Limb (tissue), 2 donors: Measurements from ENCODE around the gene RALB.

Experiments
- DNase-seq, 2 donors: peaks; one replicate each; pipeline ENCODE4 v3.0.0-alpha.2; 2016; ENCODE audit errors: extremely low spot score in 2 of 2

RALB gene

DNA sequence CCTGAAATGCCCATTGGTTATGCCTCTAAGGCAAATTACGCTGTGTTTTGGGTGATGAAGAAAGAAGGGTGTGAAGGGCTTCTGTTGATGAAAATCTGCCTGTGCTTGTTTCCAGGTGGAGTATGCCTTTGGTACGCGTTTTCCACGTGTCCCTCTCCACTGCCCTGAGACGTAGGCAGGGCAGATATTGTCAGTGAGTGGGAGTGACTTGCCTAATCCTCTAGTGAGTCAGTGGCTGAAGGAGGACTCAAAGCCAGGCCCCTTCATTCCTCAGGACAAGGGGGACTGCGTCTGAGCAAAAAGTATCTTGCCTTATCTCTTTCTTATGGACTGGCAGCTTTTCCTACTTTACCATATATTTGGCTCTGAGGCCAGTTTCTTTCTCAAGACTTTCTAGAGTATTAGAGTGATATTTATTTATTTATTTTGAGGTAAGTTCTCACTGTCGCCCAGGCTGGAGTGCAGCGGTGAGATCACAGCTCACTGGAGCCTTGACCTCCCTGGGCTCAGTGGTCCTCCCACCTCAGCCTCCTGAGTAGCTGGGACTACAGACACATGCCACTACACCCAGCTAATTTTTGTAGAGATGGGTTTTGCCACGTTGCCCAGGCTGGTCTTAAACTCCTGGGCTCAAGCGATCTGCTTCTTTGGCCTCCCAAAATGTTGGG lies 10.2 kb downstream of the RALB start:
- DNase-seq, result no peak

DNA sequence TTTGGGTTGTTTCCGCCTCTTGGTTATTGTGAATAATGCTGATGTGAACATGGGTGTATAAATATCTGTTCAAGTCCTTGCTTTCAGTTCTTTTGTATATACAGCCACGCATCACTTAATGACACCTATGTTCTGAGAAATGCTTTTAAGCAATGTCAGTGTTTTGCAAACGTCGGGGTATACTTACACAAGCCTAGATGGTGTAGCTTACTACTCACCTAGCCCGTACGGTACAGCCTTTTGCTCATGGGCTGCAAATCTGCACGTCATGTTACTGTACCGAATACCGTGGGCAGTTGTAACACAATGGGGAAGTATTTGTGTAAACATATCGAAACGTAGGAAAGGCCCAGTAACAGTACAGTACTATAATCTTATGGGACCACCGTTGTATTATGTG lies 12.4 kb downstream of the RALB start:
- no peak for DNase-seq

DNA sequence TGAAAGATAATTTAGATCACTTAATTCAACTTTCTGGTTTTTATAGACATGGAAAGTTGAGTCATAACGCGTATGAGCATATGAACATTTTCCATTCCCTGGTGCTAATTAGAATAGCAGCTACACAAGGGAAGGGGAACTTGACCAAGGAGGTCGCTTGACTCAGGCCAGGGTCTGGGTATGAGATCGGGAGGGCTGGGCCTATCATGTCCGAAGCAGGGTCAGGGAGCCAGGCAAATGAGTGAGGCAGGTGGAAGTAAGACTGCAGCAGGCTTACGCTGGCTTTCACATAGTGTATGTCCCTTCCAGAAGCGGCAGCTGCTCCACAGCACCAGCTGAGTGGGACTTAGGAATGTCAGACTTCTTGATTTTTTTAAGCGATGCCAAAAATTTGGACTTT lies 14.7 kb downstream of the RALB start:
- DNase-seq, result no peak

DNA sequence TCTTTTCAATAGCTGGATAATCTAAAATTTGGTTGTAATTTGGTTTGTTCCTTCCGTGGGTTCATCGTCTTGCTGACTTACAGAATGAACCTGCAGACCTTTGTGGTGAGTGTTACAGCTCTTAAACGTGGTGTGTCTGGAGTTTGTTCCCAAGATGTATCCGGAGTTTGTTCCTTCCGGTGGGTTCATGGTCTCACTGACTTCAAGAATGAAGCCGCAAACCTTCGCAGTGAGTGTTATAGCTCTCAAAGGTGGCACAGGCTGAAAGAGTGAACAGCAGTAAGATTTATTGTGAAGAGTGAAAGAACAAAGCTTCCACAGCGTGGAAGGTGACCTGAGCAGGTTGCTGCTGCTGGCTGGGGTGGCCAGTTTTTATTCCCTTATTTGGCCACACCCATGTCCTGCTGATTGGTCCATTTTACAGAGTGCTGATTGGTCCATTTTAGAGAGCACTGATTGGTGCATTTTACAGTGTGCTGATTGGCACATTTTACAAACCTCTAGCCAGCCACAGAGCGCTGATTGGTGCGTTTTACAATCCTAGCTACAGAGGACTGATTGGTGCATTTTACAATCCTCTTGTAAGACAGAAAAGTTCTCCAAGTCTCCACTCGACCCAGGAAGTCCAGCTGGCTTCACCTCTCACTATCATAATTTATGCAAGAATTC lies 16.6 kb downstream of the RALB start:
- no peak for DNase-seq

DNA sequence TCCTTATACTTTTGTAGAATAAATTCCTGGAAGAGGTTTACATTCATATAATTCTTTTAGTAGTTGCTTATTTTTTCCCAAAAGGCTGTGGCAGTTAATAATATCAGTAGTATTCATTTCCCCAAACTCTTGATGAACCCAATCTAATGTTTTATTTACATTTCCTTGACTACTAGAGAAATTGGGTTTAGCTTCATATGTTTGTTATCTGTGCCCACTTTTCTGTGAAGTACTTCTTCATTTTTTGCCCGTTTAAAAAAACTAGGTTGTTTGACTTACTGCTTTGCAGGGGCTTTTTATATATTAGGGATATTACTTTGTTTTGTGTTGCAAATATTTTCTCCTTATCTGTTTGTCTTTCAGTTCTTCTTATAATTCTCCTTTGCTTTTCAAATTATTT lies 17.2 kb downstream of the RALB start:
- no peak for DNase-seq

DNA sequence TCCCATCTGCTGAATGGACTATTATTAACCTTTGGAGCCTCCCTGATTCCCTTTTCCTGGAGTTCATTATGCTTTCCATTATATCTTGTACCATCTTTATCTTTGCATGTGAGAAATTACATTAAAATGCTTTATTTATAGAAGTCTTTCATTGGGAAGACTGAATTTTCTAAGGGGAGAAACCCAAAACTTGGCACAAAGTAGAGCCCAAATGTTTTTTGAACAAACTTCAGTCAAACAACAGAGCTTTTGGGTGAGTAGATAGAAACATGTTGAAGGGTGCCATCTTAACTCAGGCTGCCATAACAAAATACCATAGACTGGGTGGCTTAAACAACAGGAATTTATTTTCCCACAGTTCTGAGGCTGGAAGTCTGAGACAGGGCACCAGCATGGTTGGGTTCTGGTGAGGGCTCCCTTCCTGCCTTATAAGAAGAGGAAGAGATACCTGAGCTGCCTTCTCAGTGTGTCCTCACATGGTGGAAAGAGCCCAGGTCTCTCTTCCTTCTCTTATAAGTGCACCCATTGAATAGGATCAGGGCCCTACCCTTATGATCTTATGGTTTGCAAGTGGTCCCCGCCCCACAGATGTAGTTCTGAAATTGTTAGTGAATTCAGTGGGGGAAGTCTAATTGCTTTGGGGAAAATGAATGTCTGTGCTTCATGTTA lies 19.2 kb downstream of the RALB start:
- DNase-seq, result no peak

DNA sequence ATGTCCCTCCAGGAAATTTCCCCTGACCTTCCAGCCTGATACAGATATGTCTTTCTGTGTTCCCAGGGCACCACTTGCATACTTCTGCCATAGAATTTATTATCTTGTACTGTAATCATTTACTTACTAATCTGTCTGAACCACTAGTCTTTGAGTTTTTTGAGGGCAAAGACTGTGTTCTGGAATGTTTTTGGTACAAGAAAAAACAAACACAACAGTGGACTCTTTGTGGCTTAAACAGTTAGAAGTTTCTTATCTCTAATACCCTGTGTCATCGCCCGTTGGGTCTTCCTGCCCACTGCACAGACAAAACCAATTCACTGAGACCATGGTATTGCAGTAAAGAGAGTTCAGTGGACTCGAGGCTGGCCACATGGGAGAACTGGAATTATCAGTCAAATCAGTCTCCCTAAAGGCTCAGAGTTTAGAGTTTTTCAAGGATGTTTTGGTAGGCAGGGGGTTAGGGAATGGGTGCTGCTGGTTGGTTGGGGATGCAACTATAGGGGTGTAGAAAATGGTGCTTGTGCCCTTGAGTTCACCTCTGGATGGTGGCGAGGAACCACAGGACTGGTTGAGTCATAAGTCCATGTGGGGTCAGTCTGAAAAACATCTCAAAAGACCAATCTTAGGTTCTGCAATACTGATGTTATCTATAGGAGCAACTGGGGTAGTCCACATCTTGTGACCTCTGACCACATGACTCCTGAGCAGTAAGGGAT lies 20.3 kb downstream of the RALB start:
- DNase-seq, result no peak

DNA sequence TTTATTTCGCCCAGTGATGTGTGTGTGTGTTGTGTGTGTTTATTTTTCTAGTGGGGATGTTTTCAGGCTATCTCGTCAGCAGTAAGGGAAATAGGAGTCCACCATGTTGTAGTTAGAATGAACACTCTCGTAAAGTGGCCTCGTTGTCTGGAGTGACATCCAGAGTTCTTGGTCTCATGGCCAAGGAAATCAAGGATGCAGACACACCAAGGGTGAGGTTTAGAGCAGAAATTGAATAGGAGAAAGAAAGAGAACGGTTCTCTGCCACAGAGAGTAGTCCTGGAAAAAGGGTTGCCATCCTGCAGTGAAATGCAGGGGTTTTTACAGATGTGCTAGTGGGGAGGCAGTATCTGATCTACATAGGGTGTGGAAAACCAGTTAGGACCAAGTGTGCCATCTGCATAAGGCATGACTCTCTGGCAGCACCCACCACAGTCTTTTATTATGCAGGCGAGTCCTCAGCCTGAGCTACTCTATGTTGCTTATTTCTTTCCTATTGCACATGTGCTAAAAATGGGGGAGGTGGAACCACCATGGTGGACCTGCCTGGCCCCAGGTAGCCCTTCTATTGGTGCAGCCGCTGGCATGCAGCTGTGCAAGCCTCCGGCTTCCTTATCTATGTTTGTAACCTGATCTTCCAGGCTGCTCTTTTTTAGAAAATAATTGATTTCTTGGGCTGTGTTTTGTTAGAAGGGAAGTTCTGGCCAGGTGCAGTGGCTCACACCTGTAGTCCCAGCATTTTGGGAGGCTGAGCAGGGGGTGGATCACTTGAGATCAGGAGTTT lies 23.2 kb downstream of the RALB start:
- DNase-seq, result no peak

DNA sequence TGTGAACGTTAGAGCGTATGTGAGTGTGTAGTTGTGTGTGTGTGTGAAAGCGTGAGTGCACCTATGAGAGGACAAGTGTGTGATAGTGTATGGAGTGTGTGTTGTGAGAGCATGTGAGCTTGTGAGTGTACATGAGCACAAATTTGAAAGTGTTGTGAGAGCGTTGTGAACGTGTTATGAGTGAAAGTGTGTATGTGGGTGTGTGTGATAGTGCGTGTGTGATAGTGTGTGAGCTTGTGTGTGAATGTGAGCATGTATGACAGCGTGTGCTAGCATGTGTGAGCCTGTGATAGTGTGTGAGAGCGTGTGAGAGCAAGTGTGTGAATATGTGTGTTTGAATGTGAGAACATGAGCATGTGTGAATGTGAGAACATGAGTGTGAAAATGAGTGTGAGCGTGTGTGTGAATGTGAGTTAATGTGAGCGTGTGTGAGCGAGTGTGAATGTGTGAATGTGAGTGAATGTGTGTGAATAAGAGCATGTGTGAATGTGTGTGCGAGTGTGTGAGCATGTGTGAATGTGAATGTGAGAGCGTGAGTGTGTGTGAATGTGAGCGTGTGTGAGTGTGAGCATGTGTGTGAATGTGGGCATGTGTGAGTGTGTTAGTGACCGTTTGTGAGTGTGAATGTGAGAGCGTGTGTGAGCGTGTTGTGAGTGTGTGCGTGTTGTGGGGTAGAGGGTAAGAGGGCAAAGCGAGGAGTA lies 25.0 kb downstream of the RALB start:
- DNase-seq, result no peak

DNA sequence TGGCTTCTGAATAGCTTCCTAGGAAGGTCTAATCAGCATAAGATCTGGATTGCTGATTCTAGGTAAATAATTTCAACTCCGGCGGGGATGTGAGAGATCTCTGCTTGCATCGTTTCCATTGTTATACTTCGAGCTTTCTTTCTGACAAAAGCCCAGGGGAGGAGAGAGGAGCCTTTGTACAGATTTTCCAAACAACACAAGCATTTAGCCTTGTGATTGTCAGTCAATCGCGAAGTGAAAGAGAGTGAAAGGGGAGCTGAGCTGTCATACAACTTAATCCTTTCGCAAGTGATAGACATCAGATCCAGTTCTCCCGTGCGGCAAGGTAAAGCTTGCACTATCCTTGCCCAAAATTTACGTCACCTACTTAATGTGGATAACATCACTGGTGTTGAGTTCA lies 26.2 kb downstream of the RALB start:
- no peak for DNase-seq

DNA sequence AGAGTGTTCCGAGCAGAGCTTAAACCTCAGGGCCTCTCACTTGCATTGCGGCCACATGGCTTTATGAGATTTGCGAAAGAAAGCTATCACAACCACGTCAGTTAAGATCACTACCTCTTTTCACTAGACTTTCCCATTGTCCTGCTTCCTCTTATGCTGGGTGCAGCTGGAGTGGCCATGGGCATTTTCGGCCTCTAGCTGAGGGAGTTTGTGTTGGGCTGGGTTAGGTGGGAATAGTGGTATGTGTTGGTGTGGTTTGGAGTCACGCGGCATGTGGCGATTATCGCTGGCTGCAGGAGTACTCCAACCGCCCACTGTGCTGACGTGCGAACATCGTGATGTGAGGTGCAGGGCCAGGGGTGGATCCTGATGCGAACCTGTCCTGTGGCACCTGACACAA lies 27.1 kb downstream of the RALB start:
- no peak for DNase-seq

DNA sequence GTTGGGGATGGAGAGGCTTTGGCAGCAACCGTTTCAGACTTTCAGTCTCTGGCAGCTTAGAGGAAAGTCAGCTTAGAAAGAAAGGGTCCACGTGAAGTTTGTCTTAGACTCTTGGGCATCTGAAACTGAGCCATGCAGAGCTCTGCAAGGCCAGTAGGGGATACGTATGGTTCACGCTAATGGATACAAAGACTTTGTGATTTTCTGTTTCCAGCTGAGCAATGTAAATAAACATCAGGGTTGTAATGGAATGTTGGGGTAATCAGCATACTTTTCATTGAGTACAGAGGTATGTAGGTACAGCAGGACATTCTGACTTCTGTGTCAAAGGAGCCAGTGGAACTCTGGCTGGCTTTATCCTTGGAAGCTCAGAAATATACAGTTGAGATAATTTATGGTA lies 31.0 kb downstream of the RALB start:
- DNase-seq, result no peak

DNA sequence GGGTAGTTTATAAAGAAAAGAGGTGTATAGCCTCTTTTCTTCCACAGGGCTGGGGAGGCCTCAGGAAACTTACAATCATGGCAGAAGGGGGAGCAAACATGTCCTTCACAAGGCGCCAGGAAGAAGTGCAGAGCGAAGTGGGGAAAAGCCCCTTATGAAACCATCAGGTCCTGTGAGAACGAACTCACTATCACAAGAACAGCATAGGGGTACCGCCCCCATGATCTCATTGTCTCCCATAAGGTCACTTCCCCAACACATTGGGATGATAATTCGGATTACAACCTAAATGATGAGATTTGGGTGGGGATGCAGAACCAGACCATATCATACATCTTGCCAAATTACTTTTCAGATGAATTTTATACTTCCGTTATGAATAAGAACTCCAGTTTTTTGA lies 32.4 kb downstream of the RALB start:
- DNase-seq, result no peak

DNA sequence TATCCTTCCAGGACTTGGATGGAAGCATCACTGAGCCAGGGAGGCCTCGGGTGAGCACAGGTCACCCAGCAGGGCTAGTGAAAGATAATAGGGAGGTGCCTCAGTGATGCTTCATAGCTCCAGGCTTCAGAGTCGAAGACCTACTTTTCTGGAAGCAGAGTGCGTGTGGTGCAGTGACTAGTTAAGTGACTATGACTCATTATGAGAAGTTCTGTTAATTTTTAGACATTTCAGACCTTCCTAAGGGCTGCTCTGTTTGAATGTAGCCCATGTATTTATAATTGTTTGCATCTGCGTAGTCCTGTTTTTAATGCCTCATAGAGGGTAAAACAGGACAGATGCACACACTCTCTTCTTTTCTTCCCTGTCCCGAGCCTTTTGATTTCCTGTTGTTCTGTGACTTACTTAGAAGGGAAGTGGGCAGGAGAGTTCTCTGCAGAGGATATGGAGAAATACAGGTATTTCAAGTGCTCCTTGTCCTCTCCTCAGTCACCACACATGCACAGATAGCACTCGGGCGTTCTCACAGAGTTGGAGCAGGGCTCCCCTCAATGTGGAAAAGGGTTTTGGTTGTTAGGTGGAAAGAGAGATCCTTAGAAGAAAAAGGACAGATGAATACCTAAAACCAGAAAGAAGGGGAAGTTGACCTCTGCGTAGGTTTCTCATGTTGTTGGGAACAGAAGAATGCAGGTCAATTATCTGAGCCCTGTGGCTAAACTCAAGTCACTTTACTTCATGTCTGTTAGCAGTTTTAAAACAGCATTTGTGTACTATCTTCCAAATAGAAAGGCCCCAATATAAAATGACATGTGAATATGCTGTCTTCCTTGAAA lies 34.7 kb downstream of the RALB start:
- DNase-seq, result no peak

DNA sequence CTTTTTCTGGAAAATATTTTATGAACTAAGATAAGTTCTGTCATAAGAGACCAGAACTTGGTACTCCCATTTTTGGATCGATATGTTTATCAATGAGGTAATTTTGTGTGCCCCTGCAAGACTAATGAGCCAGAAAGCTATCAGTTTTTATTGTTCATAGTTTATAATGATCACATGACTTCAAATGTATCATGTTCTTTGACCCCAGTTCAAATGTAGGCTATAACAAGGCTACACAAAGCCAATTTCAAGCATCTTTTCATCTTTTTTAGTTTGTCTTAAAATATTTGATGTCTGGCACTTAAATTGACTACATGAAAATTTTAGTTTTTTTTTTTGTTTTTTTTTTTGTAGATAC lies 35.3 kb downstream of the RALB start:
- DNase-seq, result no peak

DNA sequence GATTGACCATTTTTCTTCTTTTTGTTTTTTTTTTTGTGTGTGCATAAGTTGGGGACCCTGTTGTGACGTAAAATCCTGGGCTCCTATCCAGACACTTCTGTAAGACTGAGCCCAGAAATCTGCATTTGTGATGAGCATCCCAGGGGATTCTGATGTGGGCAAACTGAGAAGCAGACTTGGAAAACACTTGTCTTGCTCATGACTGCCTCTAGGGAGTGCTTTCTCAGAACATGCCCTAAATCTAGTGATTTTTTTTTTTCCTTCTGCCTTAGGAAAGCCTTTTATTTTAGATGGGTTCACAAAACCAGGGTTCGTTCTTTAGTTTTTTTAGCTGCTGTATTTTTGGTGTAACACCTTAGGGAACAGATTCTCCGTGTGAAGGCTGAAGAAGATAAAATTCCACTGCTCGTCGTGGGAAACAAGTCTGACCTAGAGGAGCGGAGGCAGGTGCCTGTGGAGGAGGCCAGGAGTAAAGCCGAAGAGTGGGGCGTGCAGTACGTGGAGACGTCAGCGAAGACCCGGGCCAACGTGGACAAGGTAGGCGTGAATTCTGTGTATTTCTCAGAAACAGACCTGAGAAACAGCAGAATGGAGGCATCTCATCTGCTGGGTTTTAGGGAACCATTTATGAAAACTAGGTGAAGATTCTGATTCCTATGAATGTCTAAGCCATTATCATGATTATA lies 36.7 kb downstream of the RALB start:
- no peak for DNase-seq

DNA sequence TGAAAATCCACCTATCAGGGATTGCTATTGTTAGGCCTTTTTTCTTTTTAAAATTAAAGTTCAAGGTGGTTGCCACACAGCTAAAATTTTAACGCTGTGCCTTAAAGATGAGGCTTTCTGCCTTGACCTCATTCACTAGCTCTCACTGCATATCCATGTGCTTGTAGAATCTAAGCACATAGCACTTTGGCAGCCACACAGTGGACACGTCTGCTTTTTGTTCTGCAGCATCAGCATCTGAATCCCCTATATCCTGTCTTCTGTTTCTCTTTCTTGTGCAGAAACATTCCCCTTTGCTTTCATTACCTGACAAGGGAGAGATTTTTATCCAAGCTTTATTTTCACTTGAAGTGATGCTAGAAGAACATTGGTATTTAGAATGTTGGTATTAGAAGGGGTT lies 38.1 kb downstream of the RALB start:
- DNase-seq, result no peak

DNA sequence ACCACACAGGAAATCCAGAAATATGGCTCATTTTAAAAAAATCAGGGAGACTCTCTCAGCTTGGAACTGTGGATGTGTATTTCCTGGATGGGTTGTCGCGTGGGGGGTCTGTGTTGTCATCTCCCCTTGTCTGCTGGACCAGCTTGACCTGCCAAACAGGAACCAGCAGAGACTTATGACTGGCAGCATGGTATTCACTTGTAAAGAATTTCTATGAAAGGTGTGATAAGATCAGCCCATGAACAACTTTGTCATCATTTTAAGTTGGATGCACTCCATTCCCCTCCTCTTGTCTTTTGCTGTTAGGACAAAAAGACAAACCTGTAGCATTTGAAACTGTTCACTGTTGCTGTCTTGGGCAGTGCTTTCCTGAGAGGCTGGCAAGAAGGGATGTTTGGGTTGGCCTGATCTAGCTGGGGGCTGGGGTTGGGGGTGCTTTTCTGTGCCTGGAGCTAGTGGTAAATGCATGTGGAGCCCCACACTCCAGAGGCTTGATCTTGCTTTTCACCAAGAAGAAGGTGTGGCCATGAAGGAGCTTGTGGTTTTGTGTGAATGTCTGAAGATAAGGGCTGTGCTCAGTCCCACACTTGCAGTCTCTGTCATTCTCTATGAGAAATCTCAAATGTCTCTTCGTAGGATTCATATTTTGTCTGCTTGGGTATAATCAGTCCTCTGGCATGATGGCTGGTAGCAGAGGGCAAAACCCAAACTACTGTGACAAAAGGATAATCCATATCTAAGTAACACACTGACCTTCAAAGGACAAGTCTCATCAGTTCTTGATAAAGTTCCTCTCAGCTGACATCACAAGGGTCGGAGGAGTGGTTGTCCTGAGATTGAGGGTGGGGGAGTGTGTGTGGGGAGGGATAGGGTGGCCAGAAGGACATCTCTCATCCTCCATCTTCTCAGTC lies 39.0 kb downstream of the RALB start:
- DNase-seq, result no peak
